GM12864 (cell line): ENCODE data around the gene CNOT3.
"Not testable (repeated sequence)": the region's sequence is repeated elsewhere in the genome, so short reads cannot be mapped to it uniquely, and the experiment has no call there.

Source experiments
- DNase-seq: peaks from one replicate; pipeline ENCODE4 v3.0.0-alpha.2; 2011; ENCODE audit warnings: low read depth
- H3K4me3 ChIP-seq: 2 replicates; pipeline ENCODE4 v1.5.1; 2011; ENCODE audit warnings: mild to moderate bottlenecking, low read depth, low read length, control low read depth
- CTCF ChIP-seq: IDR thresholded peaks from 2 replicates; pipeline ENCODE4 v1.5.1; 2011; ENCODE audit warnings: low read depth, mild to moderate bottlenecking, moderate library complexity, low read length, control low read depth, inconsistent platforms; ENCODE audit errors: missing control alignments

Gene CNOT3

GRCh38 chr19:54173359-54173699 is 35.8 kb downstream of the CNOT3 start:
- no peak overlapping the region for H3K4me3 ChIP-seq
- TF ChIP-seq CTCF = no peak
- no peak for DNase-seq

GRCh38 chr19:54173951-54174834 is 36.6 kb downstream of the CNOT3 start:
- no peak for DNase-seq
- TF ChIP-seq CTCF = no peak
- H3K4me3 ChIP-seq = no peak overlapping the region

- DNase-seq = no peak
- H3K4me3 ChIP-seq = no peak overlapping the region
- no peak for TF ChIP-seq CTCF
Measured at GRCh38 chr19:54178581-54179261, 41.2 kb downstream of the CNOT3 start.

GRCh38 chr19:54179262-54179852 is 41.8 kb downstream of the CNOT3 start:
- H3K4me3 ChIP-seq = no peak overlapping the region
- TF ChIP-seq CTCF = no peak
- DNase-seq = no peak

GRCh38 chr19:54179921-54180461 is 42.4 kb downstream of the CNOT3 start:
- no peak for DNase-seq
- no peak overlapping the region for H3K4me3 ChIP-seq
- TF ChIP-seq CTCF = no peak

- TF ChIP-seq CTCF = no peak
- H3K4me3 ChIP-seq = no peak overlapping the region
- no peak for DNase-seq
Measured at GRCh38 chr19:54180691-54181091, 43.1 kb downstream of the CNOT3 start.

GRCh38 chr19:54181894-54182293 is 44.3 kb downstream of the CNOT3 start:
- not testable (repeated sequence) for H3K4me3 ChIP-seq, DNase-seq
